GM12878 (cell line): ENCODE data around the gene MAPKBP1. TPM values are rescaled to one million over a fixed set of nuclear protein-coding genes. Genes with fewer than 3 reads are reported as not detected.

ENCODE experiments used
- ATAC-seq: fragments of 200-7000 bp; cut with Tn5 transposase; 3 replicates; pipeline ENCODE4 v1.9.1; 2020; ENCODE audit warnings: mild to moderate bottlenecking, moderate library complexity
- BruUV-seq: library from RNA; stranded (reverse); fragments of 400-500 nt; replicated peaks from 2 replicates; lab custom pipeline; 2021; lab: Mats Ljungman, UMichigan
- CTCF ChIA-PET: fragments of 300-600 bp; sonication (Branson Sonifier 250); formaldehyde crosslinking; extraction: SDS; loops from one replicate; lab custom pipeline; 2021; ENCODE audit warnings: inconsistent platforms; lab: Yijun Ruan, JAX
- POLR2A ChIA-PET: fragments of 350-600 bp; formaldehyde crosslinking; extraction: SDS; loops from one replicate; lab custom pipeline; 2021; ENCODE audit warnings: inconsistent platforms; lab: Charles Lee
- RAD21 ChIA-PET: fragments of 300-600 bp; sonication (Branson Sonifier 250); formaldehyde crosslinking; loops from one replicate; lab custom pipeline; 2023; ENCODE audit warnings: antibody characterized with exemption; ENCODE audit not compliant: unreplicated experiment; lab: Charles Lee
- SMC1A ChIA-PET: fragments of 300-600 bp; sonication (Branson Sonifier 250); formaldehyde crosslinking; loops from one replicate; lab custom pipeline; 2023; ENCODE audit not compliant: unreplicated experiment, uncharacterized antibody; lab: Charles Lee
- DNase-seq: peaks from one replicate; pipeline ENCODE4 v3.0.0-alpha.2; 2011; ENCODE audit warnings: low read depth, low spot score
- FAIRE-seq: peaks from 3 replicates; lab custom pipeline; 2011; peaks lifted over from hg19 to GRCh38; lab: Jason Lieb, UNC
- H2AFZ ChIP-seq: 2 replicates; pipeline ENCODE4 v1.6.0; 2011; ENCODE audit warnings: low read depth, low read length, control low read depth; ENCODE audit not compliant: control insufficient read depth
- H3K27ac ChIP-seq: 2 replicates; pipeline ENCODE4 v1.5.1; 2011; ENCODE audit warnings: control low read depth; ENCODE audit not compliant: control insufficient read depth, insufficient read depth
- H3K27me3 ChIP-seq, 2 experiments: replicated peaks in 1 of 2; 2 replicates each; pipeline versions ENCODE4 v1.6.0 to v1.6.1; 2011; ENCODE audit warnings: low read length in 1 of 2; ENCODE audit not compliant: control insufficient read depth in 2 of 2, insufficient read depth in 2 of 2
- H3K36me3 ChIP-seq, 2 experiments: 2 replicates each; pipeline ENCODE4 v1.5.1; 2011; ENCODE audit warnings: low read length in 1 of 2; ENCODE audit not compliant: control insufficient read depth in 2 of 2, insufficient read depth in 2 of 2
- H3K4me1 ChIP-seq: 2 replicates; pipeline ENCODE4 v1.6.1; 2011; ENCODE audit warnings: mild to moderate bottlenecking, low read length, moderate library complexity, mixed read lengths; ENCODE audit not compliant: control insufficient read depth, insufficient read depth
- H3K4me2 ChIP-seq: 2 replicates; pipeline ENCODE4 v1.6.0; 2011; ENCODE audit warnings: control low read depth; ENCODE audit not compliant: control insufficient read depth, insufficient read depth
- H3K4me3 ChIP-seq: fragments of 200-600 bp; sonication (generic); 2 replicates; pipeline ENCODE4 v1.5.1; 2016
- H3K79me2 ChIP-seq: 2 replicates; pipeline ENCODE4 v1.6.0; 2011; ENCODE audit warnings: low read length; ENCODE audit not compliant: control insufficient read depth, insufficient read depth
- H3K9ac ChIP-seq: 2 replicates; pipeline ENCODE4 v1.8.0; 2011; ENCODE audit warnings: low read length, control low read depth, mixed read lengths; ENCODE audit not compliant: control insufficient read depth, insufficient read depth
- H3K9me3 ChIP-seq: replicated peaks from 3 replicates; pipeline ENCODE4 v1.5.1; 2011; ENCODE audit warnings: mild to moderate bottlenecking, low read length; ENCODE audit not compliant: control insufficient read depth, insufficient read depth
- H4K20me1 ChIP-seq: 2 replicates; pipeline ENCODE4 v1.6.0; 2011; ENCODE audit not compliant: control insufficient read depth, insufficient read depth
- BCL11A ChIP-seq: IDR thresholded peaks from 2 replicates; pipeline ENCODE4 v1.6.1; 2011; ENCODE audit warnings: low read depth, low read length
- E2F4 ChIP-seq: IDR thresholded peaks from 2 replicates; pipeline ENCODE4 v1.6.1; 2012; ENCODE audit warnings: low read depth, low read length, improper control_type of control experiment
- EED ChIP-seq: sonication (generic); IDR thresholded peaks from 2 replicates; pipeline ENCODE4 v1.6.1; 2016; ENCODE audit warnings: antibody characterized with exemption, low read depth
- IKZF1 ChIP-seq: fragments of 450-650 bp; conservative IDR thresholded peaks from 2 replicates; pipeline ENCODE4 v1.6.1; 2017; ENCODE audit warnings: antibody characterized with exemption, mild to moderate bottlenecking
- MEF2A ChIP-seq: IDR thresholded peaks from 2 replicates; pipeline ENCODE4 v1.6.1; 2011; ENCODE audit warnings: low read depth, mild to moderate bottlenecking, low read length, moderate library complexity; ENCODE audit not compliant: insufficient read depth
- WGBS: methylation state at CpG from one replicate; pipeline ENCODE4 v1.1.6; 2016; ENCODE audit warnings: low lambda C conversion rate; ENCODE audit not compliant: insufficient replicate concordance, insufficient coverage; ENCODE audit errors: missing lambda C conversion rate; 5-methylcytosine and 5-hydroxymethylcytosine counted together
- in situ Hi-C: fragments of 300-500 bp; cut with MboI; formaldehyde crosslinking; loops from 9 replicates; pipeline ENCODE4 v1.14.3; 2018; ENCODE audit warnings: mixed read lengths
- intact Hi-C: fragments of 100-400 bp; cut with micrococcal nuclease; formaldehyde crosslinking; loops from one replicate; pipeline ENCODE4 v1.14.2; 2022; ENCODE audit not compliant: unreplicated experiment
- polyA plus RNA-seq, 11 experiments: library from polyadenylated mRNA; depleted of rRNA in 4 of 11; unstranded in 6 of 11; stranded (reverse) in 5 of 11; fragments of >200 nt; fragmentation: Nextera tagmentation in 4 of 11; fragmentation: Illumina TruSeq in 1 of 11; extraction: Ambion mirVana in 4 of 11; extraction: Trizol in 1 of 11; gene quantifications; 1 replicate in 1 of 11; 2 replicates in 10 of 11; pipeline versions ENCODE4 v1.2.1 to v1.2.3, GENCODE V29; 2011 to 2016; ENCODE audit warnings: inconsistent platforms in 2 of 11, missing spikeins in 2 of 11, low read depth in 1 of 11
- total RNA-seq, 4 experiments: library from RNA; depleted of rRNA in 3 of 4; stranded (reverse); fragments of >200 nt in 3 of 4; fragmentation: Illumina TruSeq in 1 of 4; extraction: Trizol in 1 of 4; gene quantifications; 2 replicates each; pipeline versions ENCODE4 v1.2.1 to v1.2.3, GENCODE V29; 2013 to 2021

MAPKBP1 gene
- total and polyA plus RNA-seq, 10 of the 15 experiments (the other 5 are each of a cell fraction or from before 2014, with no cell fraction given): 0.44 to 19.0 (median 7.3) TPM

DNA sequence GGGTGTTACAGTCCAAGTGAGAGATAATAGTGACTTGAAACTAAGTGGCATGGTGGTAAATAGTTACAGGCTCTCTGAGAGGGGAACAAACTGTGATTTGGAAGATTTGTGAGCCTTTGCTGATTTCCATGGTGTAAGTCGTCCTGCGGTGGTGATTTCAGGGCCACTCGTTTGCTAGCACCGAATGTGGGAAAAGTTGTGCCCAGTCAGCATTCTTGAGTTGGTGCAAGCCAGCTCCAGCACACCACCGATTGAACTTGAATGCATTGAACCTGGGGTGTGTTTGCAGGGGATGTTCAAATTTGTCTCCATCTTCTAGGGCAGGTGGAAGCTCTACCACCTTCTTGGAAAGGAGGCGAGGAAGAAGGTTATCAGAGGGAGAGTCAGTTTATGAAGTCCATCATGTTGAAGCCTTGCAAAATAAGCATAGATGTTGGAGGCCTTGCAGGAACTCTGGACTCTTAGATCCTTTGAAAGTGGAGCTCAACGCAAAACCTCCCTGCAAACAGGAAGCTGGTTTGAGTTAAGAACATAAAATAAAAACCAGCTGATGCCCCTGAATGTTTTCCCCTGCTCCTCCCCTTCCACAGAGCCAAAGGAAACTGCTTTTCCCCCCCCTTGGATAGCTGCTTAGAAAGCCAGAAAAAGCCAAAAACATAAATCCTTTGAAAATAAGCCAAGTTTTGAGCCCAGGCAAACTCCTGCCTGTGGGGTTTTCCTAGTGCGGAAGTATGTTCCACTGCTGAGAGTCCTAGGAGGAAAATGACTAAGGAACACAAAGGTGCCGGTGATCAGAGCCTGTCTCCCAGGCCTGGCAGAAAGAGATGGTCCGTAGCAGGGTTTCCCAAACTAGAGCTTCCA lies 21.9 kb downstream of the MAPKBP1 start:
- WGBS: 90% methylated on average over 10 of the region's 10 CpGs
- TF ChIP-seq BCL11A: no peak
- no peak for TF ChIP-seq E2F4
- TF ChIP-seq MEF2A: no peak
- TF ChIP-seq IKZF1: no peak
- no peak for TF ChIP-seq EED
- Histone ChIP-seq H3K4me1 (peaks cover 32% of the 10 kb centered on the region), H3K36me3 (no peaks in the 10 kb centered on the region; a peak in 1 of 4 replicates), H3K4me3 (no peak overlapping the region), H4K20me1 (no peaks in the 10 kb centered on the region), H3K4me2 (no peak overlapping the region), H3K27me3 (no peaks in the 10 kb centered on the region), H3K27ac (0 out of 2 replicates have a peak overlapping the region, but pooled peaks have one; percentile 0), H3K79me2 (peaks cover 13% of the 10 kb centered on the region), H2AFZ (no peak overlapping the region), H3K9ac (no peak overlapping the region), H3K9me3 (no peaks in the 10 kb centered on the region)
- SMC1A ChIA-PET: interaction anchor here (0.6 to 12.8 kb wide), 5 partner anchors 10 to 184 kb away, joined by 3 to 189 read pairs (median 3); partner anchors contain the start of gene MAPKBP1
- in situ Hi-C loops (no loop called here), intact Hi-C loops (no loop called here)
- no peak for DNase-seq
- RAD21 ChIA-PET: interaction anchor here (1.6 to 12.8 kb wide), 2 partner anchors 13 to 20 kb away, joined by 4 to 169 read pairs; partner anchors contain the start of gene MAPKBP1
- BruUV-seq: no TSS peak
- FAIRE-seq: no peak
- CTCF ChIA-PET: interaction anchor here (2.1 to 12.6 kb wide), 3 partner anchors 15 to 21 kb away, joined by 5 to 179 read pairs (median 27); partner anchors contain the start of gene MAPKBP1
- POLR2A ChIA-PET: interaction anchor here (1.5 to 12.8 kb wide), 4 partner anchors 9 to 174 kb away, joined by 4 to 170 read pairs (median 6); partner anchors contain the start of gene MAPKBP1
- ATAC-seq: no peak
